ENCODE measurements around the gene PRRC1. TPM values are rescaled to one million over a fixed set of nuclear protein-coding genes. Genes with fewer than 3 reads are reported as not detected.

Gene PRRC1
- total RNA-seq, 1 donor from 2014 or later: 103 TPM

DNA sequence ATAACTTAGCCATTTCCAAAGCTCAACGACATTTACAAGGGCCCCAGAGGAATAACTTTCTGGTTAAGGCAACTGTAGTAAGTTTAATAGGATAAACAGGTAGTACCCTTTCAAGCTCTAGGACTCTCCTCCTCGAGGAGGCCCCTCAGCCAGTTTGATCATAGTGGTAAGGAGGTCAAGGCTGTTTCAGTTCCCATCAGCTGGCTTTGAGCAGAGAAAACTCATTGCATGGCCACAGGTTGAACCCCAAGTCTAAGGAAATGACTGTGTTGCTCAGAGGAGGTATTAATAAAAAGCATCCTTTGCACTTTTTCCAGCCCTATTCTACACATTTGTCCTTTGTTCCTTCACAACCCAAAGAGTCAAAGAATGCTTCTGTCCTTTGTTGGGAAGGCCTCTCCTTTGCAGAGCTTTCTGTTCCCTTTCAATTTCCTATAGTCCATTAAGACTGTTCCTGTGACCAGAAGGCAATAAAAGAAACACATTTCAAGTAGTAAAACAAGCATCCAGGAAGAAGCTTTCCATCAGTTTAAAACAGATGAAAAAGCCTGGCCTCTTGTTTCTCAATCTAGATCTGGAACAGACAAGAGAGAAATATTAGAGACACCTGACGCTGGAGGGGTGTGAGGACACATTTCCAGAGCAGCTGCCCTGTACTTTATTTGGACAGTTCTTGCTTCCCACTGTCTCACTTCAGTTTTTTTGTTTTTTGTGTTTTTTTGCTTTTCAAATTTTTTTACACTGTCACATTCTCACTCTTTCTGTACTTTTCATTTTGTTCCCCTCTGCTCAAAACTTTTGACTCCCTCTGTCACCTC lies 54.1 kb downstream of the PRRC1 start:
- TF ChIP-seq, protein P1, sequence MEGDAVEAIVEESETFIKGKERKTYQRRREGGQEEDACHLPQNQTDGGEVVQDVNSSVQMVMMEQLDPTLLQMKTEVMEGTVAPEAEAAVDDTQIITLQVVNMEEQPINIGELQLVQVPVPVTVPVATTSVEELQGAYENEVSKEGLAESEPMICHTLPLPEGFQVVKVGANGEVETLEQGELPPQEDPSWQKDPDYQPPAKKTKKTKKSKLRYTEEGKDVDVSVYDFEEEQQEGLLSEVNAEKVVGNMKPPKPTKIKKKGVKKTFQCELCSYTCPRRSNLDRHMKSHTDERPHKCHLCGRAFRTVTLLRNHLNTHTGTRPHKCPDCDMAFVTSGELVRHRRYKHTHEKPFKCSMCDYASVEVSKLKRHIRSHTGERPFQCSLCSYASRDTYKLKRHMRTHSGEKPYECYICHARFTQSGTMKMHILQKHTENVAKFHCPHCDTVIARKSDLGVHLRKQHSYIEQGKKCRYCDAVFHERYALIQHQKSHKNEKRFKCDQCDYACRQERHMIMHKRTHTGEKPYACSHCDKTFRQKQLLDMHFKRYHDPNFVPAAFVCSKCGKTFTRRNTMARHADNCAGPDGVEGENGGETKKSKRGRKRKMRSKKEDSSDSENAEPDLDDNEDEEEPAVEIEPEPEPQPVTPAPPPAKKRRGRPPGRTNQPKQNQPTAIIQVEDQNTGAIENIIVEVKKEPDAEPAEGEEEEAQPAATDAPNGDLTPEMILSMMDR (IDR thresholded peaks at IDR 0.05): no peak
- H3K9me3 Mint-ChIP-seq (ENCODE audit: unreplicated experiment): peaks cover 11% of the 10 kb centered on the region
- no peak for DNase-seq (ENCODE audit: extremely low spot score, unreplicated experiment)
- peaks cover 32% of the 10 kb centered on the region for H3K27me3 Mint-ChIP-seq (ENCODE audit: unreplicated experiment)
- no peaks in the 10 kb centered on the region for H3K4me1 Mint-ChIP-seq (ENCODE audit: unreplicated experiment)
- H3K4me3 Mint-ChIP-seq (ENCODE audit: unreplicated experiment): no peak overlapping the region
- H3K36me3 Mint-ChIP-seq (ENCODE audit: unreplicated experiment): peaks cover 2% of the 10 kb centered on the region
- H3K27ac Mint-ChIP-seq (ENCODE audit: unreplicated experiment): no peak overlapping the region

DNA sequence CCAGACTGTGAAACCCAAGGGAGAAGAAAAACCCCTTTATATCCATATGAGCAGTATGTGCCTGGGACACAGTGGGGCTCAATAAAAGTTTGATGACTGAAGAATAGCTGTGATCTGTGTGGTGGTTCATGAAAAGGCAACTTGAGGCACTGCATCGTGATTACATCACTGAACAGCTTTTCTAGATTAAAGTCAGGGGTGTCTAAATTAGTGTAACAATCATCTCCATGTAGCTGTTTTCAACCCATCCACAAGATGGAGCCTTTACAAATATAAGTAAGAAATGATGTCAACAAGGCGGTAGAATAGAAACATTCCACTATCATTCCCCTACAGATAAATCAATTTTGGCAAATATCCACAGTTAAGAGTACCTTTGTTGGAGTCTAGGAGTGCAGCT lies 55.5 kb downstream of the PRRC1 start:
- TF ChIP-seq, protein P1 (IDR thresholded peaks at IDR 0.05): peak; percentile 24
- H3K36me3 Mint-ChIP-seq (ENCODE audit: unreplicated experiment): peaks cover 2% of the 10 kb centered on the region
- H3K9me3 Mint-ChIP-seq (ENCODE audit: unreplicated experiment): peaks cover 11% of the 10 kb centered on the region
- H3K4me1 Mint-ChIP-seq (ENCODE audit: unreplicated experiment): peaks cover 7% of the 10 kb centered on the region
- no peak for DNase-seq (ENCODE audit: extremely low spot score, unreplicated experiment)
- peaks cover 23% of the 10 kb centered on the region for H3K27me3 Mint-ChIP-seq (ENCODE audit: unreplicated experiment)
- H3K27ac Mint-ChIP-seq (ENCODE audit: unreplicated experiment): no peak overlapping the region
- H3K4me3 Mint-ChIP-seq (ENCODE audit: unreplicated experiment): no peak overlapping the region

DNA sequence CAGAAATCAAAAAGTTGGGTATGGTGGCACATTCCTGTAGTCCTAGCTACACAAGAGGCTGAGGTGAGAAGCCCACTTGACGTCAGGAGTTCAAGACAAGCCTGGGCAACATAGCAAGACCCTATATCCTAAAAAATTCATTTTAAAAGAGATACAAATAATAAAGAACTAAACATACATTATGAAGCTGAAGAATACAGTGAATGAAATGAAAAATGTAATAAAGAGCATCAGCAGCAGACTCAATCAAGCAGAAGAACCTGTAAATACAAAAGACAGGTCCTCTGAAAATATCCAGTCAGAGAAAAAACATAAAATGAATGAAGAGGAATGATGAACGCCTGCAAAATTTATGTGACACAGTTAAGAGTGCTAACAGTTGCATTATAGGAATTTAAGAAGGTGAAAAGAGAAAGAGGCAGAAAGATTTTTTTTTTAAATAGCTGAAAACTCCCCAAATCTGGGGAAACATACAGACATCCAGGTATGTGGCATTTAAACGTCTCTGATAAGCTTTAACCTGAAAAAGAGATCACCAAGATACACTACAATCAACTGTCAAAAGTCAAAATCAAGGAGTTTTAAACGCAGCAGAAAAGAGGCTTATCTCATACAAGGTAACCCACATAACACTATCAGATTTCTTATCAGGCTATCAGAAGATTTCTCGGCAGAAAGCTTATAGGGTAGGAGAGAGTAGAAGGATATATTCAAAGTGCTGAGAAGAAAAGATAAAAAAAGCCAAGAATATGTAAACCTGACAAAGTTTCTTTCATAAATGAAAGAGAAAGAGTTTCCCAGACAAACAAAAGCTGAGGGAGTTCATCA lies 57.6 kb downstream of the PRRC1 start:
- peaks cover 2% of the 10 kb centered on the region for H3K36me3 Mint-ChIP-seq (ENCODE audit: unreplicated experiment)
- H3K27ac Mint-ChIP-seq (ENCODE audit: unreplicated experiment): no peak overlapping the region
- H3K9me3 Mint-ChIP-seq (ENCODE audit: unreplicated experiment): peaks cover 11% of the 10 kb centered on the region
- H3K4me1 Mint-ChIP-seq (ENCODE audit: unreplicated experiment): peaks cover 7% of the 10 kb centered on the region
- DNase-seq (ENCODE audit: extremely low spot score, unreplicated experiment): no peak
- H3K27me3 Mint-ChIP-seq (ENCODE audit: unreplicated experiment): peaks cover 23% of the 10 kb centered on the region
- no peak overlapping the region for H3K4me3 Mint-ChIP-seq (ENCODE audit: unreplicated experiment)
- TF ChIP-seq, protein P1 (IDR thresholded peaks at IDR 0.05): no peak

DNA sequence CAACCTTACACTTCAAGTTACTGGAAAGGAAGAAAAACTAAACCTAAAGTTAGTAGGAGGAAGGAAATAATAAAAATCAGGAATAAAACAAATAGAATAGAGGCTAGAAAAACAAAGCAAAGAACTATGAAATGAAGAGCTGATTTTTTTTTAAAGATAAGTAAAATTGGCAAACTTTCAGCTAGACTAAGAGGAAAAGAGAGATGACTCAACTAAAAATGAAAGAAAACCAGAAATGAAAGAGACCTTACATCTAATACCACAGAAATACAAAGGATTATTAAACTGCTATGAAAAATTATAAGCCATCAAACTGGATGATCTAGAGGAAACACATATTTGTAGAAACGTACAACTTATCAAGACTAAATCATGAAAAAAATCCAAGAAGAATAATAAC lies 60.0 kb downstream of the PRRC1 start:
- TF ChIP-seq, protein P1 (IDR thresholded peaks at IDR 0.05): no peak
- Mint-ChIP-seq H3K27ac (ENCODE audit: unreplicated experiment) (peak overlapping the region; percentile 50), H3K36me3 (ENCODE audit: unreplicated experiment) (peaks cover 2% of the 10 kb centered on the region), H3K27me3 (ENCODE audit: unreplicated experiment) (peaks cover 26% of the 10 kb centered on the region), H3K4me3 (ENCODE audit: unreplicated experiment) (no peak overlapping the region), H3K9me3 (ENCODE audit: unreplicated experiment) (peaks cover 16% of the 10 kb centered on the region), H3K4me1 (ENCODE audit: unreplicated experiment) (peaks cover 7% of the 10 kb centered on the region)
- no peak for DNase-seq (ENCODE audit: extremely low spot score, unreplicated experiment)

DNA sequence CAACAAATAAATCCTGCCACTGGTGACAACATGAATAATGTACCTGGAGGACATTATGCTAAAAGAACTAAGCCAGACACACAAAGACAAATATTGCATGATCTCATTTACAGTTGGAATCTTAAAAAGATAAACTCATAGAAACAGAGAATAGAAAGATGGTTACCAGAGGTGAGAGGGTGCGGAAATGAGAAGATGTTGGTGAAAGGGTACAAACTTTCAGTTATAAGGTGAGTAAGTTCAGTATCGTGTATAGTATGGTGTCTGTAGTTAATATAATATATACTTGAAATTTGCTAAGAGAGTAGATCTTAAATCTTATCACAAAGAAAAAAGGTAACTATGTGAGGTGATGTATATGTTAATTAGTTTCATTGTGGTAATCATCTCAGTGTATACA lies 63.3 kb downstream of the PRRC1 start:
- DNase-seq (ENCODE audit: extremely low spot score, unreplicated experiment): no peak
- Mint-ChIP-seq H3K27me3 (ENCODE audit: unreplicated experiment) (peaks cover 28% of the 10 kb centered on the region), H3K4me3 (ENCODE audit: unreplicated experiment) (no peak overlapping the region), H3K4me1 (ENCODE audit: unreplicated experiment) (peaks cover 7% of the 10 kb centered on the region), H3K36me3 (ENCODE audit: unreplicated experiment) (no peaks in the 10 kb centered on the region), H3K9me3 (ENCODE audit: unreplicated experiment) (peaks cover 5% of the 10 kb centered on the region), H3K27ac (ENCODE audit: unreplicated experiment) (no peak overlapping the region)
- TF ChIP-seq, protein P1 (IDR thresholded peaks at IDR 0.05): no peak

Measured in osteocyte (in vitro differentiated cells).